Measurements from ENCODE around the gene TSHZ2.

TSHZ2 gene

GRCh38 chr20:53061192-53062108 lies 89.3 kb downstream of the TSHZ2 start:
- no peak overlapping the region for H3K4me3 ChIP-seq (ENCODE audit: low read depth, low read length)
- no peaks in the 10 kb centered on the region for H3K27me3 ChIP-seq

GRCh38 chr20:53064935-53065334 lies 92.8 kb downstream of the TSHZ2 start:
- Histone ChIP-seq H3K4me3 (ENCODE audit: low read depth, low read length) (no peak overlapping the region), H3K9me3 (peaks cover 5% of the 10 kb centered on the region), H3K27me3 (no peaks in the 10 kb centered on the region), H3K36me3 (no peaks in the 10 kb centered on the region), H3K4me1 (peaks cover 22% of the 10 kb centered on the region)
- no peak for DNase-seq
- no peak for TF ChIP-seq CTCF (IDR thresholded peaks at IDR 0.05; ENCODE audit: low read depth, low read length)

More at GRCh38 chr20:53061192-53062108, 89.3 kb downstream of the TSHZ2 start:
- Histone ChIP-seq H3K36me3 (no peaks in the 10 kb centered on the region), H3K9me3 (no peaks in the 10 kb centered on the region), H3K4me1 (peaks cover 19% of the 10 kb centered on the region)
- no peak for TF ChIP-seq CTCF (IDR thresholded peaks at IDR 0.05; ENCODE audit: low read depth, low read length)
- no peak for DNase-seq

GRCh38 chr20:53068241-53068640 lies 96.1 kb downstream of the TSHZ2 start:
- no peaks in the 10 kb centered on the region for H3K36me3 ChIP-seq
- no peak overlapping the region; the same call in 1 of the 2 replicates for H3K4me3 ChIP-seq (ENCODE audit: low read depth, low read length)
- H3K27me3 ChIP-seq, result no peaks in the 10 kb centered on the region
- peaks cover 5% of the 10 kb centered on the region for H3K9me3 ChIP-seq
- TF ChIP-seq CTCF (IDR thresholded peaks at IDR 0.05; ENCODE audit: low read depth, low read length), result no peak
- H3K4me1 ChIP-seq, result peaks cover 25% of the 10 kb centered on the region
- DNase-seq, result no peak

- peak; percentile 65 for DNase-seq
- peaks cover 5% of the 10 kb centered on the region for H3K9me3 ChIP-seq
- no peaks in the 10 kb centered on the region for H3K27me3 ChIP-seq
- peaks cover 25% of the 10 kb centered on the region for H3K4me1 ChIP-seq
- H3K4me3 ChIP-seq (ENCODE audit: low read depth, low read length), result peak overlapping the region; percentile 15
- no peaks in the 10 kb centered on the region for H3K36me3 ChIP-seq
- no peak for TF ChIP-seq CTCF (IDR thresholded peaks at IDR 0.05; ENCODE audit: low read depth, low read length)
Measured at GRCh38 chr20:53069132-53069531, 97.0 kb downstream of the TSHZ2 start.

- H3K9me3 ChIP-seq, result peaks cover 5% of the 10 kb centered on the region
- H3K4me1 ChIP-seq, result peaks cover 21% of the 10 kb centered on the region
- DNase-seq, result no peak
- H3K36me3 ChIP-seq, result no peaks in the 10 kb centered on the region
- no peak for TF ChIP-seq CTCF (IDR thresholded peaks at IDR 0.05; ENCODE audit: low read depth, low read length)
- H3K27me3 ChIP-seq, result no peaks in the 10 kb centered on the region
- no peak overlapping the region for H3K4me3 ChIP-seq (ENCODE audit: low read depth, low read length)
Measured at GRCh38 chr20:53070224-53070623, 98.1 kb downstream of the TSHZ2 start.
